HepG2 (cell line): ENCODE measurements around the gene TRIM23. TPM values are rescaled to one million over a fixed set of nuclear protein-coding genes. Genes with fewer than 3 reads are reported as not detected.

Experiments
- ARHGAP35 ChIP-seq: sonication (generic); formaldehyde crosslinking; IDR thresholded peaks from 2 replicates; pipeline ENCODE4 v1.9.0; 2022; ENCODE audit warnings: mild to moderate bottlenecking, inconsistent platforms, moderate library complexity, missing genetic modification reagents, borderline replicate concordance
- ATRX ChIP-seq: sonication (generic); formaldehyde crosslinking; IDR thresholded peaks from 2 replicates; pipeline ENCODE4 v1.4.0; 2020; ENCODE audit warnings: missing genetic modification reagents, borderline replicate concordance
- MED8 ChIP-seq: sonication (generic); formaldehyde crosslinking; IDR thresholded peaks from 2 replicates; pipeline ENCODE4 v1.8.1; 2023; ENCODE audit warnings: mild to moderate bottlenecking, missing genetic modification reagents; ENCODE audit not compliant: insufficient replicate concordance
- NPAS2 ChIP-seq: sonication (generic); formaldehyde crosslinking; IDR thresholded peaks from 2 replicates; pipeline ENCODE4 v1.8.0; 2022; ENCODE audit warnings: mild to moderate bottlenecking, missing genetic modification reagents, borderline replicate concordance
- NR2F2 ChIP-seq: IDR thresholded peaks from 2 replicates; pipeline ENCODE4 v1.6.1; 2012; ENCODE audit warnings: low read depth, inconsistent platforms, borderline replicate concordance
- PLRG1 ChIP-seq: fragments of 450-650 bp; conservative IDR thresholded peaks from 2 replicates; pipeline ENCODE4 v1.6.1; 2016
- RFX3 ChIP-seq: IDR thresholded peaks from 2 replicates; pipeline ENCODE4 v1.6.1; 2016; ENCODE audit warnings: missing biosample characterization, missing genetic modification reagents
- SALL1 ChIP-seq: sonication (generic); formaldehyde crosslinking; IDR thresholded peaks from 2 replicates; pipeline ENCODE4 v1.8.0; 2022; ENCODE audit warnings: mild to moderate bottlenecking, missing genetic modification reagents
- ZFAT ChIP-seq: sonication (generic); formaldehyde crosslinking; conservative IDR thresholded peaks from 2 replicates; pipeline ENCODE4 v1.8.1; 2023; ENCODE audit warnings: missing genetic modification reagents, inconsistent platforms
- ZNF3 ChIP-seq: IDR thresholded peaks from 2 replicates; pipeline ENCODE4 v1.7.0; 2017; ENCODE audit warnings: inconsistent platforms
- ZNF432 ChIP-seq: sonication (generic); formaldehyde crosslinking; IDR thresholded peaks from 2 replicates; pipeline ENCODE4 v1.5.0; 2020; ENCODE audit warnings: missing genetic modification reagents, mild to moderate bottlenecking, borderline replicate concordance
- ZNF766 ChIP-seq: sonication (generic); formaldehyde crosslinking; IDR thresholded peaks from 2 replicates; pipeline ENCODE4 v1.5.0; 2020; ENCODE audit warnings: missing genetic modification reagents, borderline replicate concordance
- ZNF777 ChIP-seq: sonication (generic); formaldehyde crosslinking; IDR thresholded peaks from 2 replicates; pipeline ENCODE4 v1.4.0; 2020; ENCODE audit warnings: missing genetic modification reagents
- polyA plus RNA-seq, 8 experiments: library from polyadenylated mRNA; depleted of rRNA in 3 of 8; stranded (reverse) in 7 of 8; unstranded in 1 of 8; fragments of >200 nt; fragmentation: Illumina TruSeq in 4 of 8; extraction: Trizol in 4 of 8; gene quantifications; 2 replicates each; pipeline versions ENCODE4 v1.2.1 to v1.2.3, GENCODE V29; 2011 to 2016; ENCODE audit warnings: low read depth in 4 of 8, missing spikeins in 1 of 8, mixed read lengths in 1 of 8; ENCODE audit not compliant: insufficient read depth in 1 of 8
- total RNA-seq, 5 experiments: library from RNA; depleted of rRNA; stranded (reverse); fragments of >200 nt; fragmentation: Illumina TruSeq; extraction: Trizol; gene quantifications; 2 replicates each; pipeline ENCODE4 v1.2.3, GENCODE V29; 2016; ENCODE audit warnings: low read depth in 1 of 5
- TF ChIP-seq, protein P1 (sequence below): sonication (generic); formaldehyde crosslinking; IDR thresholded peaks from 2 replicates; pipeline ENCODE4 v1.4.0; 2020; ENCODE audit warnings: mild to moderate bottlenecking, low read depth, missing genetic modification reagents
- TF ChIP-seq, protein P2 (sequence below): sonication (generic); formaldehyde crosslinking; IDR thresholded peaks from 2 replicates; pipeline ENCODE4 v1.4.0; 2020; ENCODE audit warnings: missing genetic modification reagents
- TF ChIP-seq, protein P3 (sequence below): IDR thresholded peaks from 2 replicates; pipeline ENCODE4 v1.6.1; 2016; ENCODE audit warnings: low read depth, borderline replicate concordance
- TF ChIP-seq, protein P4 (sequence below): sonication (generic); formaldehyde crosslinking; IDR thresholded peaks from 2 replicates; pipeline ENCODE4 v1.9.0; 2021; ENCODE audit warnings: missing genetic modification reagents, mild to moderate bottlenecking, borderline replicate concordance
- TF ChIP-seq, protein P5 (sequence below): IDR thresholded peaks from 2 replicates; pipeline ENCODE4 v1.6.1; 2016
- TF ChIP-seq, protein P6 (sequence below): sonication (generic); formaldehyde crosslinking; IDR thresholded peaks from 2 replicates; pipeline ENCODE4 v1.5.1; 2020; ENCODE audit warnings: missing genetic modification reagents, mild to moderate bottlenecking, borderline replicate concordance
- TF ChIP-seq, protein P7 (sequence below): sonication (generic); formaldehyde crosslinking; IDR thresholded peaks from 2 replicates; pipeline ENCODE4 v1.5.0; 2020; ENCODE audit warnings: missing genetic modification reagents, mild to moderate bottlenecking, borderline replicate concordance
- TF ChIP-seq, protein P8 (sequence below): sonication (generic); formaldehyde crosslinking; IDR thresholded peaks from 2 replicates; pipeline ENCODE4 v1.8.1; 2023; ENCODE audit warnings: mild to moderate bottlenecking, moderate library complexity, missing genetic modification reagents

TRIM23 gene
- total and polyA plus RNA-seq, 2 of the 13 experiments (the other 11 are each of a cell fraction or from before 2014, with no cell fraction given): 4.6 to 11.4 TPM

DNA sequence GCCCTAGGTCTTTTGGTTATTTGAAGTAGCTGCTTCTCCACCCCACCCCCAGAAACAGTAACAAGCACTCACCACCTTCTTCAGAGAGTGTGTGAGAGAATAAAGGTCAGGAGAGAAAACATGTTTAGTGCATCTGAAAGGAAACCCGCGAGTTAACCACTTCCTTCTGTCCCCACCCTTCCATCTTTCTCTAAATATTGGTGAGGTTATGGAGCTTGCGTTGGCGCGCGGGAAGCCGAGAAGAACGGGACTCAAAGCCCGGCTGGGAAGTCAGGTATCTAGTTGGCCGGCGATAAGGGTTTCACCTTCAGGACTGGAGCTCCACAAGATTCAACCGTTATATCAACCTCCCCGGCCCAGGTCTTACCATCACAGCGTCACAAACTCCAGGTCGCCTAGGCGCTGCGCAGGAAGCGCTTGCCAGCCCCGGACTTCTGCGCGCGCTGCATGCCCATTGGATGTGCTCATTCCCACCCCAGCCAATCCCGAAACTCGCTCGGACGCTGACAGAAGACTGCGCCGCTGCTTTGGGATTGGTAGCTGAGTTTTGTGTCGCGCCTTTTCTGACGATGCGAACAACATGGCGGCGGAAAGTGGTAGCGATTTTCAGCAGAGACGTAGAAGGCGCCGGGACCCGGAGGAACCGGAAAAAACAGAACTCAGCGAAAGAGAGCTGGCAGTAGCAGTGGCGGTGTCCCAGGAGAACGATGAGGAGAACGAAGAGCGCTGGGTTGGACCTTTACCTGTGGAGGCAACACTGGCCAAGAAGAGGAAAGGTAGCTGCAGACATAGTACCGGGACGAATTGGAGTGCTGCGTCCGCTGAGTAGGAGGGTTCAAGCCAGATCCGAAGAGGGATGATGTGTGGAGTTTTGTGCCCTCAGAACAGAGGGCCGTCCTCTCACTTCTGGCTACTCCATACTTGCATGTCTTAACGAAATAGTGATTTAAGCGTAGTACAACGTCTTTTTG is 61.1 kb downstream of the TRIM23 start, which contains the start of the genes CENPK and PPWD1 (continued):
- TF ChIP-seq, protein P1, sequence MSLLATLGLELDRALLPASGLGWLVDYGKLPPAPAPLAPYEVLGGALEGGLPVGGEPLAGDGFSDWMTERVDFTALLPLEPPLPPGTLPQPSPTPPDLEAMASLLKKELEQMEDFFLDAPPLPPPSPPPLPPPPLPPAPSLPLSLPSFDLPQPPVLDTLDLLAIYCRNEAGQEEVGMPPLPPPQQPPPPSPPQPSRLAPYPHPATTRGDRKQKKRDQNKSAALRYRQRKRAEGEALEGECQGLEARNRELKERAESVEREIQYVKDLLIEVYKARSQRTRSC (CRISPR knock-in tag): no peak
- TF ChIP-seq RFX3 (CRISPR knock-in tag) (no peak), ARHGAP35 (peak; percentile 30; the same call in 1 of the 2 replicates), NR2F2 (no peak), ZNF432 (CRISPR knock-in tag) (no peak), SALL1 (peak; percentile 87), ATRX (CRISPR knock-in tag) (no peak), NPAS2 (CRISPR knock-in tag) (no peak), ZNF777 (no peak), ZNF766 (CRISPR knock-in tag) (no peak), ZFAT (CRISPR knock-in tag) (no peak), PLRG1 (no peak), ZNF3 (CRISPR knock-in tag) (no peak), MED8 (CRISPR knock-in tag) (no peak)
- TF ChIP-seq, protein P2, sequence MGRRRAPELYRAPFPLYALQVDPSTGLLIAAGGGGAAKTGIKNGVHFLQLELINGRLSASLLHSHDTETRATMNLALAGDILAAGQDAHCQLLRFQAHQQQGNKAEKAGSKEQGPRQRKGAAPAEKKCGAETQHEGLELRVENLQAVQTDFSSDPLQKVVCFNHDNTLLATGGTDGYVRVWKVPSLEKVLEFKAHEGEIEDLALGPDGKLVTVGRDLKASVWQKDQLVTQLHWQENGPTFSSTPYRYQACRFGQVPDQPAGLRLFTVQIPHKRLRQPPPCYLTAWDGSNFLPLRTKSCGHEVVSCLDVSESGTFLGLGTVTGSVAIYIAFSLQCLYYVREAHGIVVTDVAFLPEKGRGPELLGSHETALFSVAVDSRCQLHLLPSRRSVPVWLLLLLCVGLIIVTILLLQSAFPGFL (CRISPR knock-in tag): no peak
- TF ChIP-seq, protein P3, sequence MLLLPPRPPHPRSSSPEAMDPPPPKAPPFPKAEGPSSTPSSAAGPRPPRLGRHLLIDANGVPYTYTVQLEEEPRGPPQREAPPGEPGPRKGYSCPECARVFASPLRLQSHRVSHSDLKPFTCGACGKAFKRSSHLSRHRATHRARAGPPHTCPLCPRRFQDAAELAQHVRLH: peak; percentile 74; the same call in 1 of the 2 replicates
- TF ChIP-seq, protein P4, sequence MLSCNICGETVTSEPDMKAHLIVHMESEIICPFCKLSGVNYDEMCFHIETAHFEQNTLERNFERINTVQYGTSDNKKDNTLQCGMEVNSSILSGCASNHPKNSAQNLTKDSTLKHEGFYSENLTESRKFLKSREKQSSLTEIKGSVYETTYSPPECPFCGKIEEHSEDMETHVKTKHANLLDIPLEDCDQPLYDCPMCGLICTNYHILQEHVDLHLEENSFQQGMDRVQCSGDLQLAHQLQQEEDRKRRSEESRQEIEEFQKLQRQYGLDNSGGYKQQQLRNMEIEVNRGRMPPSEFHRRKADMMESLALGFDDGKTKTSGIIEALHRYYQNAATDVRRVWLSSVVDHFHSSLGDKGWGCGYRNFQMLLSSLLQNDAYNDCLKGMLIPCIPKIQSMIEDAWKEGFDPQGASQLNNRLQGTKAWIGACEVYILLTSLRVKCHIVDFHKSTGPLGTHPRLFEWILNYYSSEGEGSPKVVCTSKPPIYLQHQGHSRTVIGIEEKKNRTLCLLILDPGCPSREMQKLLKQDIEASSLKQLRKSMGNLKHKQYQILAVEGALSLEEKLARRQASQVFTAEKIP: no peak
- TF ChIP-seq, protein P5, sequence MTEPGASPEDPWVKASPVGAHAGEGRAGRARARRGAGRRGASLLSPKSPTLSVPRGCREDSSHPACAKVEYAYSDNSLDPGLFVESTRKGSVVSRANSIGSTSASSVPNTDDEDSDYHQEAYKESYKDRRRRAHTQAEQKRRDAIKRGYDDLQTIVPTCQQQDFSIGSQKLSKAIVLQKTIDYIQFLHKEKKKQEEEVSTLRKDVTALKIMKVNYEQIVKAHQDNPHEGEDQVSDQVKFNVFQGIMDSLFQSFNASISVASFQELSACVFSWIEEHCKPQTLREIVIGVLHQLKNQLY: no peak
- TF ChIP-seq, protein P6, sequence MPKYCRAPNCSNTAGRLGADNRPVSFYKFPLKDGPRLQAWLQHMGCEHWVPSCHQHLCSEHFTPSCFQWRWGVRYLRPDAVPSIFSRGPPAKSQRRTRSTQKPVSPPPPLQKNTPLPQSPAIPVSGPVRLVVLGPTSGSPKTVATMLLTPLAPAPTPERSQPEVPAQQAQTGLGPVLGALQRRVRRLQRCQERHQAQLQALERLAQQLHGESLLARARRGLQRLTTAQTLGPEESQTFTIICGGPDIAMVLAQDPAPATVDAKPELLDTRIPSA: no peak; the same call in 1 of the 2 replicates
- TF ChIP-seq, protein P7, sequence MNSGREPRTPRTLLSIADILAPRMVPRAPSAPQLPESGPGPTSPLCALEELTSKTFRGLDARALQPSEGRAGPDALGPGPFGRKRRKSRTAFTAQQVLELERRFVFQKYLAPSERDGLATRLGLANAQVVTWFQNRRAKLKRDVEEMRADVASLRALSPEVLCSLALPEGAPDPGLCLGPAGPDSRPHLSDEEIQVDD: peak; percentile 65; the same call in 1 of the 2 replicates
- TF ChIP-seq, protein P8, sequence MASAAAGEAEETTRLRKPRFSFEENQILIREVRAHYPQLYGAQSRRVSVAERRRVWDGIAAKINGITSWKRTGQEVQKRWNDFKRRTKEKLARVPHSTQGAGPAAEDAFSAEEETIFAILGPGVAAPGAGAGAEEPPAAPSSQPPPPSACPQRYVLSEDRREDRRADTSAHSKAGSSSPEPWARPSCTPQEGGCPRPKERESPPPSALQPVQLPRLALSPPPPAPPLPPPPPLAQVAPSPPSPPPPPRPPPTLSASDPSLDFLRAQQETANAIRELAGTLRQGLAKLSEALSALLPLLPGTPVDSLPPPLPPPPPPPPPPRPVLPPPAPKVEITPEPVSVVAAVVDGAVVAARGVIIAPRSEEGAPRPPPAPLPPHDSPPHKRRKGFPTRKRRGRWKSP (CRISPR knock-in tag): peak; percentile 76; the same call in 1 of the 2 replicates
